Activated CD8-positive, alpha-beta memory T cell treated with anti-CD3 and anti-CD28 coated beads, Interleukin-2, amount 10 ng/mL, durations not matched to agents 7 days and 5 days (primary cell): Measurements from ENCODE around the gene SNAI3. TPM values are rescaled to one million over a fixed set of nuclear protein-coding genes. Genes with fewer than 3 reads are reported as not detected.

Experiments
- ATAC-seq: fragments of 150-1000 bp; cut with Tn5 transposase; one replicate; pipeline ENCODE4 v1.10.0; 2021; ENCODE audit warnings: moderate library complexity
- CTCF ChIA-PET: fragments of 350-600 bp; sonication (Branson Sonifier 250); formaldehyde crosslinking; loops from one replicate; lab custom pipeline; 2021; ENCODE audit warnings: antibody characterized with exemption; lab: Charles Lee
- DNase-seq: peaks from one replicate; pipeline ENCODE4 v3.0.0-alpha.2; 2020
- H3K27ac Mint-ChIP-seq: one replicate; pipeline ENCODE4 v1.8.0; 2021; ENCODE audit warnings: mild to moderate bottlenecking, mixed read lengths
- H3K27me3 Mint-ChIP-seq: one replicate; pipeline ENCODE4 v1.8.0; 2021; ENCODE audit warnings: mixed read lengths
- H3K36me3 Mint-ChIP-seq: one replicate; pipeline ENCODE4 v1.8.0; 2021; ENCODE audit warnings: mild to moderate bottlenecking, mixed read lengths
- H3K4me1 Mint-ChIP-seq: one replicate; pipeline ENCODE4 v1.8.0; 2021; ENCODE audit warnings: mixed read lengths
- H3K4me3 Mint-ChIP-seq: one replicate; pipeline ENCODE4 v1.8.0; 2021; ENCODE audit warnings: mild to moderate bottlenecking, moderate library complexity, mixed read lengths
- H3K9me3 Mint-ChIP-seq: one replicate; pipeline ENCODE4 v1.8.0; 2022; ENCODE audit warnings: low read depth, mixed read lengths
- total RNA-seq, 2 experiments: library from RNA; stranded (reverse); gene quantifications; one replicate each; pipeline ENCODE4 v1.2.3, GENCODE V29; 2021

Gene SNAI3
- total RNA-seq, 2 experiments from 2014 or later, result 5.6 to 14.1 TPM

GRCh38 chr16:88706229-88706964 is 20.1 kb upstream of the SNAI3 start, which contains the start of the genes CTU2 and RNF166:
TSS of gene CTU2 (plus strand) at chr16:88706503. CDS start at chr16:88706531, 28 bp downstream.
TSS of gene RNF166 (minus strand) at chr16:88706408. CDS start at chr16:88706325, 83 bp downstream.
- Mint-ChIP-seq H3K36me3 (peaks cover 6% of the 10 kb centered on the region), H3K4me3 (peak within 1 kb of the TSS; percentile 89), H3K27ac (peak within 1 kb of the TSS; percentile 98), H3K9me3 (no peaks in the 10 kb centered on the region), H3K4me1 (peaks cover 46% of the 10 kb centered on the region), H3K27me3 (no peaks in the 10 kb centered on the region)
- CTCF ChIA-PET, result interaction anchor here (1.0 to 3.4 kb wide), 5 partner anchors 11 to 87 kb away, joined by 3 to 17 read pairs (median 5); no protein-coding TSS in a partner anchor
- peak; percentile 95 for DNase-seq
- ATAC-seq, result peak; percentile 70

- H3K9me3 Mint-ChIP-seq, result no peaks in the 10 kb centered on the region
- no peak for DNase-seq
- H3K27ac Mint-ChIP-seq, result peak overlapping the region; percentile 98
- H3K4me1 Mint-ChIP-seq, result peaks cover 48% of the 10 kb centered on the region
- ATAC-seq, result peak; percentile 3
- peaks cover 6% of the 10 kb centered on the region for H3K36me3 Mint-ChIP-seq
- CTCF ChIA-PET, result interaction anchor here (1.1 to 6.2 kb wide), 4 partner anchors 19 to 72 kb away, joined by 3 to 58 read pairs (median 10); partner anchors contain the start of gene SNAI3
- H3K27me3 Mint-ChIP-seq, result no peaks in the 10 kb centered on the region
- H3K4me3 Mint-ChIP-seq, result peak overlapping the region; percentile 89
Measured at GRCh38 chr16:88705801-88706228, 19.5 kb upstream of the SNAI3 start.

GRCh38 chr16:88705076-88705684 is 18.9 kb upstream of the SNAI3 start:
- Mint-ChIP-seq H3K4me1 (peaks cover 53% of the 10 kb centered on the region), H3K27me3 (no peaks in the 10 kb centered on the region), H3K36me3 (peaks cover 6% of the 10 kb centered on the region), H3K27ac (peak overlapping the region; percentile 98), H3K9me3 (no peaks in the 10 kb centered on the region), H3K4me3 (peak overlapping the region; percentile 89)
- ATAC-seq (no peak), DNase-seq (peak; percentile 61)
- CTCF ChIA-PET, result interaction anchor here (0.7 to 6.2 kb wide), 8 partner anchors 19 to 152 kb away, joined by 3 to 58 read pairs (median 4); partner anchors contain the start of genes CDT1 and SNAI3

DNA sequence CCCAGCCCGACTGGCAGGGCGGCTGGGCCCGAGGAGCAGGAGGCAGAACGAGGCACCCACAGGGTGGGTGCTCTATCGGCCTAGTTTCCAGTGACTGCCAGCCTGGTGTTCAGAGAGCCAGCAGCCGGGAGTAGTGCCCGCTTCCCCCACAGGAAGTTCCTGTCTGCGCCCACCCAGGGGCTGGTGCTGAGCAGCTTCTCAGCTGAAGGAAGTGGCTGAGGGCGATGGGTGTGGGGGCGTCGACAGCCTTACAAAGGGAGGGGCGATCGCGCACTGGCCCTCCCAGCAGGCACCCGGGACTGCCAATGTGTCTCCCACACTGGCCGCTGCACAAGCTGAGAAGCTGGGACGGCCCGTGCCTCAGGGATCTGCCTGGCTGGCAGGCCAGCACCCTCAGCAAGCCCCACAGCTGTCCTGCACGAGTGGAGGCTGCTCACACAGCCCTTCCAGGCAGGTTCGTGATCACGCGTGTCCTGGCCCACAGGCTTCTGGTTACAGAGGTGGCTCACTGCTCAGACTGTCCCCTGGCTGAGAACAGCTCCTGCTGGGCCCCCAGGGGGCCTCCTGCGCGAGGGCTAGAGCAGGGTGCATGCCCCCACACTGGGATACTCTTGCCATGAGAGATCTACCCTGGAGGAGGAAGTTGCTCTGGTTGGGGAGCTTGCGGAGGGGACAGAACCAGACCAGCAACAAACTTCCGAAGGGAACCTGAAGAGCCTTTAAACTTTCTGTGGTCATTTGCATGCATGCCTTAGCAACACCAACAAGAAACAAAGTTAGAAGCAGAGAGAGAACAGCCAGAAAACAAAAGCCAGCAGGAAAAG is 17.4 kb upstream of the SNAI3 start:
- H3K27me3 Mint-ChIP-seq, result no peaks in the 10 kb centered on the region
- peaks cover 15% of the 10 kb centered on the region for H3K36me3 Mint-ChIP-seq
- peak overlapping the region; percentile 98 for H3K27ac Mint-ChIP-seq
- H3K4me3 Mint-ChIP-seq, result peak overlapping the region; percentile 89
- ATAC-seq (peak; percentile 48), DNase-seq (peak; percentile 93)
- CTCF ChIA-PET, result interaction anchor here (0.7 to 6.2 kb wide), 8 partner anchors 17 to 154 kb away, joined by 3 to 58 read pairs (median 5); partner anchors contain the start of genes GALNS, SNAI3 and TRAPPC2L
- no peaks in the 10 kb centered on the region for H3K9me3 Mint-ChIP-seq
- peaks cover 62% of the 10 kb centered on the region for H3K4me1 Mint-ChIP-seq

DNA sequence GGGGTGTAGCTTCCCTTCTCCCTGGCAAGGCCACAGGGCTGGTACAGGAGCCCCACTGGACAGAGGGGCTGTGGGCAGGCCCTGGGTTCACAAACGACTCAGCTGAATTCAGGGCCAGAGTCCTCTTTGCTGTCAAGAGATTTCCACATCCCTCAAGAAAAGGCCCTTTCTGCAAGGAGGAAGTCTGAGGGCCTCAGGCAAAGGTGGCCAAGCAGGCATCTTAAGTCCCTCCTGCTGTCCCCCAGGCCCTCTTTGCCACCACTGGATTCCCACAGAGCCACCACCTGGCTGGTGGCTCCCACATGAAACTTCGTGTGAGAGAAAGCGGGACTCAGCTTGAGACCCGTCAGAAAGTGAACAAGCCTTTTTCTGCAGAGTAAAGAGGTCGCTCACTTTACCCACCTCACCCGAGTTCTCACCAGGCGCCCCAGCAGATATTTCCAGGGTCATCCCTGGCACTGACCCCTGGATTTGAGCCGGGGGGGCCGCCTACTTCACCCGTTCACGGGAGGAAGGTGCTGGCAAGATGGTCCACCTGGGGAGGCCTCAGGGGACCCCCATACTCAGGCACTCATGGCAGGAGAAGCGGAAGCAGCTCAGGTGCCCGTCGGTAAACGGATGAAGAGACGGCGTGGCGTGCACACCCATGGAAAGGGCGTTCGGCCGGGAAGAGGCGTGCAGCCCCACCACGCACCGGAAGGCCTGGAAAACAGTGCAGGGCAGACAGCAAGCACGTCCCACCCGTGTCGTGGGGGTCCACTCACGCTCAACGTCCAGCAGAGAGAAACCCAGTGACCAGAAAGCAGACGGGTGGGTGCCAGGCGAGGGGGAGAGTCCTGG is 16.3 kb upstream of the SNAI3 start:
- Mint-ChIP-seq H3K27me3 (no peaks in the 10 kb centered on the region), H3K36me3 (peaks cover 22% of the 10 kb centered on the region)
- CTCF ChIA-PET, result interaction anchor here (0.5 to 6.2 kb wide), 13 partner anchors 16 to 132 kb away, joined by 3 to 58 read pairs (median 4); partner anchors contain the start of genes CYBA, SNAI3 and ZC3H18

DNA sequence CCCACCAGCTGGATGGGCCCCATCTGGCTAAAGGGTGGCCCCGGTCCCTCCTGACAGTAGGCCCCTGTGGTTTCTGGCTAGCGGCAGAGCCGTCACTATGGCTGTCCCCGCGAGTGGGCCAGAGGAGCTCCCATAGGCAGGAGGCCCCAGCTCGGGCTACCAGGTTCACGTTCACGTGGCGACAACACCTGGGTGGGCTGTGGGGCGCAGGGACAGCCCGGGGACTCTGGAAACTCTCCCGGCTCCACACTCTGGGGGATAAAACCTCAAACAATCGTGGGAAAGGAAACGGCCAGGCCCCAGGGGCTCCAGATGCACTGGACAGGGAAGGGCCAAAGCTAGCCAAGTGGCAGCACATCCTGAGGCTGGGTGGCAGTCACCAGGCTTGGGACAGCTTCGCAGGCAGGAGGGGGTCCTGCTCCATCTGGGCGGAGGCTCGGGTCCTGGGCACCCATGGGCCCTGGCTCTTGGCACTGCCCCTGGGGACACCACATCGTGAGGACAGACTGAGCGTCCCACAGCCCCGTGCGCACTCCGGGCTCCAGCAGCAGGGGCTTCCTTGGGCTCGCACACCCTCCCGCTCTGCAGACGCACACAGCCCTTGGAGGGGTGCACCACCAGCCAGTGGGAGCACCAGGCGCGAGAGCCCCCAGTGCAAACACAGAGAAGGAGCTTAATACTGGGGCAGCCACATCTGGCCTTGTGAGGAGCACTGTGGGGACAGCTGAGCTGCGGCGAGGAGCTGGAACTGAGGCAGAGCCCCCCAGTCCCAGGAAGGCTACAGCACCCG is 15.5 kb upstream of the SNAI3 start:
- peak; percentile 62 for DNase-seq
- Mint-ChIP-seq H3K27me3 (no peaks in the 10 kb centered on the region), H3K9me3 (no peaks in the 10 kb centered on the region), H3K4me3 (peak overlapping the region; percentile 89), H3K27ac (peak overlapping the region; percentile 98), H3K36me3 (peaks cover 26% of the 10 kb centered on the region), H3K4me1 (peaks cover 61% of the 10 kb centered on the region)
- ATAC-seq, result no peak
- CTCF ChIA-PET, result interaction anchor here (1.2 to 6.2 kb wide), 11 partner anchors 15 to 131 kb away, joined by 3 to 58 read pairs (median 5); partner anchors contain the start of genes CYBA, SNAI3 and ZC3H18

More for the DNA sequence above, 16.3 kb upstream of the SNAI3 start:
- DNase-seq, result peak; percentile 55
- H3K9me3 Mint-ChIP-seq, result no peaks in the 10 kb centered on the region
- no peak for ATAC-seq
- peak overlapping the region; percentile 98 for H3K27ac Mint-ChIP-seq
- peak overlapping the region; percentile 89 for H3K4me3 Mint-ChIP-seq
- H3K4me1 Mint-ChIP-seq, result peaks cover 68% of the 10 kb centered on the region

GRCh38 chr16:88700636-88701482 is 14.6 kb upstream of the SNAI3 start:
- Mint-ChIP-seq H3K4me1 (peaks cover 61% of the 10 kb centered on the region), H3K27ac (peak overlapping the region; percentile 98), H3K27me3 (no peaks in the 10 kb centered on the region), H3K36me3 (peaks cover 27% of the 10 kb centered on the region), H3K4me3 (peak overlapping the region; percentile 89), H3K9me3 (no peaks in the 10 kb centered on the region)
- ATAC-seq (peak; percentile 75), DNase-seq (peak; percentile 99)
- CTCF ChIA-PET, result interaction anchor here (0.9 to 6.2 kb wide), 11 partner anchors 14 to 131 kb away, joined by 3 to 58 read pairs (median 5); partner anchors contain the start of genes CYBA, SNAI3 and ZC3H18

DNA sequence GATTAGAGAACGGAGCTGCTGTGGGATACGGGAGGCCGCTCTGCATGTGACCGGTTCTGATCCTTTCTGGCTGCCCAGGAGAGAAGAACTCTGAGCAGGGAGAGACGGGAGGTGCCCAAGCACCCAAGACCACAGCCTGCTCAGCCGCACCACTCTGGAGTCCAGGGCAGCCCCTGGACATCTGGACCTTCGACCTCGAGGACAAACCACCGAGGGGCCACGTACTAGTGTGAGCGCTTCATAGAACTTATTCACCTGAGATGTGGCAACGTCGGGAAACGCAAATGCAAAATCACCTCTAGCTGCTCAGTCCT is 14.0 kb upstream of the SNAI3 start:
- CTCF ChIA-PET, result interaction anchor here (0.9 to 6.2 kb wide), 5 partner anchors 14 to 63 kb away, joined by 3 to 58 read pairs (median 15); partner anchors contain the start of gene SNAI3
- DNase-seq, result no peak
- peaks cover 28% of the 10 kb centered on the region for H3K36me3 Mint-ChIP-seq

DNA sequence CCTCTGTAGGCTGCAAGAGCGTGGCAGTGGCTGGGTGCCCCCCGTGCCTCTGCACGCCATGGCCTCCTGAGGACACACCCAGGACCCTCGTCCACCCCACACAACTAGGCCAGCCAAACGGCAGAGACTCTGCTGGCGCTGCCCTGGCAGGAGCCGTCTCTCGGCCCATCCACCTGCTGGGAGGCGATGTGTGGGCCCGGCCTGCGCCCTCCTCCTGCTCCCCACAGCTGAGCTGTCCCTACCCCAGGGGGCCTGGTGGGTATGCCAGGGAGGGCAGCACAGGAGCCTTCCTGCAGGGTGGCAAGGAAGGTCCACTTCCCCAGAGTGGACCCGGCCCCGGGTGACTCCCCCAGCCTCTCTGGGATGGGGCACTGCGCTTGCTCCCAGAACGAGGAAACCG is 12.9 kb upstream of the SNAI3 start:
- Mint-ChIP-seq H3K36me3 (peaks cover 28% of the 10 kb centered on the region), H3K27ac (no peak overlapping the region), H3K27me3 (no peaks in the 10 kb centered on the region), H3K4me1 (peaks cover 52% of the 10 kb centered on the region), H3K4me3 (no peak overlapping the region), H3K9me3 (no peaks in the 10 kb centered on the region)
- CTCF ChIA-PET, result no interaction called here
- no peak for DNase-seq
- no peak for ATAC-seq

More for the DNA sequence above, 14.0 kb upstream of the SNAI3 start:
- H3K4me1 Mint-ChIP-seq, result peaks cover 61% of the 10 kb centered on the region
- no peak for ATAC-seq
- H3K9me3 Mint-ChIP-seq, result no peaks in the 10 kb centered on the region
- H3K27ac Mint-ChIP-seq, result peak overlapping the region; percentile 98
- no peaks in the 10 kb centered on the region for H3K27me3 Mint-ChIP-seq
- peak overlapping the region; percentile 89 for H3K4me3 Mint-ChIP-seq

DNA sequence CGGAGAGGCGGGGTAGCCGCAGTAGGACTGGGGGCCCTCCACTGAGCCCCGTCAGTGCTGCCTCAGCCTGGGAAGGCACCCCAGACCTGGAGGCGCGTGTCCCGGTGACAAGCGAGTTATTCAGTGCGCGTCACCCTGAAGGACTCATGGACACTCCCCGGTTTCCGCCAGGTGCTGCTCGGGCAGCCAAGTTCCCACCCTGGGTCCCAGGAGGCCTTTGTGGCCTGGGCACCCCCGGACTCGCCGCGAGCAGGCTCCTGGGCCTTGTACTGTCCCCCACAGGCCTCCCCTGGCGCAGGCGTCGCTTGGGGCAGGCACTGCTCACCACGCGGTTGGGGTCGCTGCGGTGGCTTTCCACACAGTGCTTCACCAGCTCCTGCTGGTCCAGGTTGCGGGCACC is 12.3 kb upstream of the SNAI3 start:
- no peaks in the 10 kb centered on the region for H3K9me3 Mint-ChIP-seq
- H3K27ac Mint-ChIP-seq, result no peak overlapping the region
- H3K27me3 Mint-ChIP-seq, result no peaks in the 10 kb centered on the region
- ATAC-seq, result no peak
- no peak overlapping the region for H3K4me3 Mint-ChIP-seq
- DNase-seq, result no peak
- CTCF ChIA-PET, result interaction anchor here (0.8 to 2.6 kb wide), 3 partner anchors 12 to 17 kb away, joined by 3 to 8 read pairs (median 3); no protein-coding TSS in a partner anchor
- H3K36me3 Mint-ChIP-seq, result peaks cover 28% of the 10 kb centered on the region
- H3K4me1 Mint-ChIP-seq, result peaks cover 48% of the 10 kb centered on the region
